Measurements from ENCODE around the gene FAM83G. TPM values are rescaled to one million over a fixed set of nuclear protein-coding genes. Genes with fewer than 3 reads are reported as not detected.

FAM83G gene
- total RNA-seq, 1 experiment from 2014 or later, result 38.7 TPM

DNA sequence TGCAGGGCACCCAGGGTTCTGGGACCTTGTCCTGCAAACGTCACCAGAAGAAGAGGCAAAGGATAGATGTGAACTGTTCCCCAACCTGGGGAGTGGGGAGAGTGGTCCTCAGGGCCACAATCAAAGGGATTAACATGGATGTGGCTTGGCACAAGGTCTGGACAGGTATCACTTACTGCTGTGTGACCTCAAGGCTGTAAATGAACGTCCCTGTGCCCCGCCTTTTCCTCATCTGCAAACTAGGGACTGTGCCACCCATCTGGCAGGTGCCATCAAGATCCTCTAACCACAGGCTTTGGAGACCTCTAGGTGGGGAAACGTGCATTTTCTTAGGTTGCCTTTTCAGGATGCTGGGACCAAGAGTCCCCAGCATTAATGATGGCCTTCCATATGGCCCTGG is 27.5 kb downstream of the FAM83G start:
- TF ChIP-seq, protein P1, sequence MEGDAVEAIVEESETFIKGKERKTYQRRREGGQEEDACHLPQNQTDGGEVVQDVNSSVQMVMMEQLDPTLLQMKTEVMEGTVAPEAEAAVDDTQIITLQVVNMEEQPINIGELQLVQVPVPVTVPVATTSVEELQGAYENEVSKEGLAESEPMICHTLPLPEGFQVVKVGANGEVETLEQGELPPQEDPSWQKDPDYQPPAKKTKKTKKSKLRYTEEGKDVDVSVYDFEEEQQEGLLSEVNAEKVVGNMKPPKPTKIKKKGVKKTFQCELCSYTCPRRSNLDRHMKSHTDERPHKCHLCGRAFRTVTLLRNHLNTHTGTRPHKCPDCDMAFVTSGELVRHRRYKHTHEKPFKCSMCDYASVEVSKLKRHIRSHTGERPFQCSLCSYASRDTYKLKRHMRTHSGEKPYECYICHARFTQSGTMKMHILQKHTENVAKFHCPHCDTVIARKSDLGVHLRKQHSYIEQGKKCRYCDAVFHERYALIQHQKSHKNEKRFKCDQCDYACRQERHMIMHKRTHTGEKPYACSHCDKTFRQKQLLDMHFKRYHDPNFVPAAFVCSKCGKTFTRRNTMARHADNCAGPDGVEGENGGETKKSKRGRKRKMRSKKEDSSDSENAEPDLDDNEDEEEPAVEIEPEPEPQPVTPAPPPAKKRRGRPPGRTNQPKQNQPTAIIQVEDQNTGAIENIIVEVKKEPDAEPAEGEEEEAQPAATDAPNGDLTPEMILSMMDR (conservative IDR thresholded peaks at IDR 0.05), result no peak
- Mint-ChIP-seq H3K27me3 (ENCODE audit: low read depth) (no peaks in the 10 kb centered on the region), H3K27ac (no peak overlapping the region), H3K4me1 (peaks cover 6 to 9% of the 10 kb centered on the region in 2 experiments), H3K9me3 (no peaks in the 10 kb centered on the region), H3K4me3 (no peak overlapping the region), H3K36me3 (ENCODE audit: insufficient read depth in 1 of 3, low read depth in 3 of 3) (peaks cover 24 to 57% (median 43%) of the 10 kb centered on the region in 3 experiments; a peak in 6 of 7 replicates)
- H4K5ac ChIP-seq (ENCODE audit: insufficient read length, low read depth, low read length), result no peak overlapping the region
- no peak overlapping the region for H3K4me2 ChIP-seq (ENCODE audit: insufficient read depth, insufficient read length, low read length)
- no peaks in the 10 kb centered on the region for H3K4me1 ChIP-seq (ENCODE audit: insufficient read depth, low read length)
- no peak overlapping the region for H4K8ac ChIP-seq (replicated peaks; ENCODE audit: insufficient read length, low read depth, low read length)
- H3K9me3 ChIP-seq (ENCODE audit: control insufficient read depth, low read depth, low read length), result no peaks in the 10 kb centered on the region
- H3K23me2 ChIP-seq (ENCODE audit: insufficient read length, low read depth, low read length, poor library complexity, severe bottlenecking), result no peaks in the 10 kb centered on the region
- no peak overlapping the region for H3K23ac ChIP-seq (ENCODE audit: insufficient read length, low read depth, low read length)
- no peaks in the 10 kb centered on the region for H4K20me1 ChIP-seq (ENCODE audit: control insufficient read depth, insufficient read depth, insufficient read length)
- H3K9ac ChIP-seq (ENCODE audit: extremely low read depth, insufficient read length, low read length), result no peak overlapping the region
- no peak overlapping the region for H3K18ac ChIP-seq (ENCODE audit: insufficient read length, low read depth, low read length)
- no peak overlapping the region for H2BK5ac ChIP-seq (ENCODE audit: insufficient read length, low read length)
- no CpG with 5 or more reads among the region's 4 CpGs for WGBS (ENCODE audit: extremely low coverage, insufficient read length, low lambda C conversion rate)
- no peak overlapping the region for H3K14ac ChIP-seq (ENCODE audit: insufficient read depth, low read length)
- no peak overlapping the region for H2BK12ac ChIP-seq (ENCODE audit: insufficient read length, low read depth, low read length)
- H3K27me3 ChIP-seq (ENCODE audit: insufficient read depth, low read length), result no peaks in the 10 kb centered on the region
- no peak overlapping the region for H3T11ph ChIP-seq (ENCODE audit: low read length)
- no peak overlapping the region for H3K56ac ChIP-seq (ENCODE audit: insufficient read length, low read depth, low read length)
- H3K79me2 ChIP-seq (ENCODE audit: insufficient read depth, low read length), result no peaks in the 10 kb centered on the region
- H2BK20ac ChIP-seq (ENCODE audit: low read depth, low read length, poor library complexity, severe bottlenecking), result no peak overlapping the region
- H4K91ac ChIP-seq (ENCODE audit: insufficient read length, low read depth, low read length), result no peak overlapping the region
- H3K4ac ChIP-seq (ENCODE audit: low read depth, low read length), result no peak overlapping the region
- DNase-seq, result no peak
- no peak overlapping the region for H2BK15ac ChIP-seq (ENCODE audit: low read depth, low read length)
- H2AFZ ChIP-seq (ENCODE audit: low read length), result no peak overlapping the region
- H2BK120ac ChIP-seq (ENCODE audit: low read depth, low read length, poor library complexity, severe bottlenecking), result no peak overlapping the region
- no peak overlapping the region for H2AK5ac ChIP-seq (ENCODE audit: insufficient read length, low read length)
- H3K27ac ChIP-seq (ENCODE audit: insufficient read length, low read depth, low read length), result no peak overlapping the region
- no peaks in the 10 kb centered on the region for H3K79me1 ChIP-seq (ENCODE audit: insufficient read depth, low read depth, low read length, poor library complexity, severe bottlenecking)
